H1 (cell line): ENCODE data around the gene TUBGCP2. TPM values are rescaled to one million over a fixed set of nuclear protein-coding genes. Genes with fewer than 3 reads are reported as not detected.

ENCODE experiments used
- CTCF ChIA-PET: fragments of 300-600 bp; sonication (Branson Sonifier 250); formaldehyde crosslinking; loops from one replicate; lab custom pipeline; 2021; ENCODE audit not compliant: partially characterized antibody; lab: Charles Lee
- POLR2A ChIA-PET: fragments of 300-600 bp; sonication (Branson Sonifier 250); formaldehyde crosslinking; loops from one replicate; lab custom pipeline; 2021; ENCODE audit warnings: inconsistent platforms; ENCODE audit not compliant: partially characterized antibody; lab: Charles Lee
- DNase-seq, 2 experiments: peaks; one replicate each; pipeline versions ENCODE4 v3.0.0 to v3.0.0-alpha.2; 2010 to 2022; ENCODE audit warnings: low spot score in 2 of 2, low read depth in 1 of 2, mixed read lengths in 1 of 2
- FAIRE-seq: peaks from 2 replicates; lab custom pipeline; 2011; peaks lifted over from hg19 to GRCh38; lab: Jason Lieb, UNC
- H2AFZ ChIP-seq: 2 replicates; pipeline ENCODE4 v1.8.1; 2012; ENCODE audit warnings: low read length, inconsistent platforms
- H2AK5ac ChIP-seq: 2 replicates; pipeline ENCODE4 v1.6.1; 2013; ENCODE audit warnings: low read depth, low read length
- H2BK120ac ChIP-seq: replicated peaks from 2 replicates; pipeline ENCODE3; 2013; ENCODE audit warnings: low read depth, low read length, inconsistent platforms
- H2BK12ac ChIP-seq: 2 replicates; pipeline ENCODE4 v1.6.1; 2013; ENCODE audit warnings: low read depth, low read length
- H2BK15ac ChIP-seq: 2 replicates; pipeline ENCODE4 v1.6.1; 2013; ENCODE audit warnings: low read length
- H2BK20ac ChIP-seq: 2 replicates; pipeline ENCODE4 v1.6.1; 2013; ENCODE audit warnings: low read length
- H2BK5ac ChIP-seq: 2 replicates; pipeline ENCODE4 v1.6.1; 2013; ENCODE audit warnings: low read depth, low read length
- H3K14ac ChIP-seq: 2 replicates; pipeline ENCODE4 v1.6.1; 2013; ENCODE audit warnings: inconsistent platforms; ENCODE audit not compliant: insufficient read length
- H3K18ac ChIP-seq: 2 replicates; pipeline ENCODE4 v1.6.1; 2013; ENCODE audit warnings: low read length; ENCODE audit errors: extremely low read depth
- H3K23ac ChIP-seq: 2 replicates; pipeline ENCODE4 v1.6.1; 2013; ENCODE audit warnings: inconsistent platforms; ENCODE audit not compliant: insufficient read length
- H3K23me2 ChIP-seq: 2 replicates; pipeline ENCODE4 v1.6.1; 2013; ENCODE audit warnings: low read depth, low read length
- H3K27ac ChIP-seq: 2 replicates; pipeline ENCODE4 v1.6.1; 2011; ENCODE audit warnings: low read depth, low read length, inconsistent platforms
- H3K27me3 ChIP-seq, 4 experiments: replicated peaks in 1 of 4; 1 replicate in 1 of 4; 2 replicates in 3 of 4; pipeline versions ENCODE4 v1.6.1 to v1.8.1; 2011 to 2013; ENCODE audit warnings: low read length in 3 of 4, mild to moderate bottlenecking in 3 of 4, inconsistent platforms in 2 of 4, mixed read lengths in 2 of 4, moderate library complexity in 1 of 4; ENCODE audit not compliant: control insufficient read depth in 3 of 4, insufficient read depth in 3 of 4; ENCODE audit errors: extremely low read depth in 1 of 4
- H3K36me3 ChIP-seq, 4 experiments: 2 replicates each; pipeline versions ENCODE4 v1.6.1 to v1.8.1; 2011 to 2013; ENCODE audit warnings: mild to moderate bottlenecking in 4 of 4, low read length in 3 of 4, moderate library complexity in 2 of 4, control low read depth in 1 of 4, inconsistent platforms in 1 of 4; ENCODE audit not compliant: insufficient read depth in 4 of 4, control insufficient read depth in 2 of 4
- H3K4ac ChIP-seq: replicated peaks from 2 replicates; pipeline ENCODE3; 2013; ENCODE audit warnings: low read length, low read depth, mixed read lengths, inconsistent platforms; ENCODE audit not compliant: insufficient read length
- H3K4me1 ChIP-seq, 4 experiments: replicated peaks in 1 of 4; 1 replicate in 1 of 4; 2 replicates in 3 of 4; pipeline versions ENCODE4 v1.6.1 to v1.8.1; 2011 to 2013; ENCODE audit warnings: low read length in 3 of 4, inconsistent platforms in 2 of 4, mixed read lengths in 1 of 4; ENCODE audit not compliant: insufficient read depth in 4 of 4, control insufficient read depth in 3 of 4
- H3K4me2 ChIP-seq, 2 experiments: 2 replicates each; pipeline versions ENCODE4 v1.6.1 to v1.8.1; 2011 to 2013; ENCODE audit warnings: low read depth in 2 of 2, low read length in 2 of 2, control low read depth in 1 of 2, inconsistent platforms in 1 of 2, mild to moderate bottlenecking in 1 of 2; ENCODE audit not compliant: insufficient read depth in 1 of 2
- H3K4me3 ChIP-seq, 4 experiments: fragments of 200-600, 300-600 bp in 1 of 4; sonication (generic), shearing (Covaris generic), sonication (Bioruptor Twin) in 1 of 4; 2 replicates each; pipeline versions ENCODE4 v1.5.1 to v1.8.1; 2011 to 2016; ENCODE audit warnings: low read length in 4 of 4, low read depth in 3 of 4, control low read depth in 2 of 4, inconsistent platforms in 2 of 4, mild to moderate bottlenecking in 2 of 4, mixed read lengths in 1 of 4, moderate library complexity in 1 of 4; ENCODE audit not compliant: insufficient read depth in 2 of 4; ENCODE audit errors: extremely low read depth in 1 of 4
- H3K56ac ChIP-seq: replicated peaks from 2 replicates; pipeline ENCODE3; 2013; ENCODE audit warnings: low read depth, mild to moderate bottlenecking, mixed read lengths, low read length, inconsistent platforms; ENCODE audit not compliant: insufficient read length
- H3K79me1 ChIP-seq: 2 replicates; pipeline ENCODE4 v1.6.1; 2013; ENCODE audit warnings: low read depth, low read length, control low read depth
- H3K79me2 ChIP-seq, 2 experiments: 2 replicates each; pipeline versions ENCODE4 v1.6.1 to v1.8.1; 2012 to 2013; ENCODE audit warnings: low read length in 2 of 2, mild to moderate bottlenecking in 2 of 2, inconsistent platforms in 1 of 2; ENCODE audit not compliant: insufficient read depth in 2 of 2, control insufficient read depth in 1 of 2
- H3K9ac ChIP-seq, 4 experiments: replicated peaks in 1 of 4; 1 replicate in 1 of 4; 2 replicates in 3 of 4; pipeline versions ENCODE4 v1.6.1 to v1.8.1; 2011 to 2013; ENCODE audit warnings: low read depth in 3 of 4, low read length in 3 of 4, control low read depth in 2 of 4, mild to moderate bottlenecking in 2 of 4, moderate library complexity in 2 of 4, inconsistent platforms in 1 of 4; ENCODE audit errors: extremely low read depth in 1 of 4
- H3K9me3 ChIP-seq, 2 experiments: 2 replicates each; pipeline versions ENCODE4 v1.6.1 to v1.8.1; 2012 to 2013; ENCODE audit warnings: mild to moderate bottlenecking in 2 of 2, moderate library complexity in 2 of 2, control low read depth in 1 of 2, inconsistent platforms in 1 of 2, low read depth in 1 of 2, low read length in 1 of 2, mixed read lengths in 1 of 2; ENCODE audit not compliant: insufficient read depth in 2 of 2
- H4K20me1 ChIP-seq, 2 experiments: replicated peaks in 1 of 2; 2 replicates each; pipeline versions ENCODE3 to v1.8.1; 2011 to 2013; ENCODE audit warnings: inconsistent platforms in 2 of 2, low read length in 2 of 2, mild to moderate bottlenecking in 1 of 2; ENCODE audit not compliant: insufficient read depth in 2 of 2, control insufficient read depth in 1 of 2
- H4K5ac ChIP-seq: 2 replicates; pipeline ENCODE4 v1.6.1; 2013; ENCODE audit warnings: low read length, low read depth, mixed read lengths, inconsistent platforms; ENCODE audit not compliant: insufficient read length
- H4K8ac ChIP-seq: 2 replicates; pipeline ENCODE4 v1.8.0; 2013; ENCODE audit warnings: mild to moderate bottlenecking, moderate library complexity, low read length, inconsistent platforms; ENCODE audit not compliant: insufficient read depth; ENCODE audit errors: extremely low read depth
- H4K91ac ChIP-seq: replicated peaks from 2 replicates; pipeline ENCODE3; 2013; ENCODE audit warnings: low read length, mixed read lengths, inconsistent platforms; ENCODE audit not compliant: insufficient read length
- ATF2 ChIP-seq: IDR thresholded peaks from 2 replicates; pipeline ENCODE4 v1.6.1; 2012; ENCODE audit warnings: low read length, inconsistent platforms
- BACH1 ChIP-seq: IDR thresholded peaks from 2 replicates; pipeline ENCODE4 v1.6.1; 2012; ENCODE audit warnings: low read length, improper control_type of control experiment
- CHD1 ChIP-seq: IDR thresholded peaks from 2 replicates; pipeline ENCODE4 v1.6.1; 2012; ENCODE audit warnings: low read depth, low read length, improper control_type of control experiment
- MAX ChIP-seq: IDR thresholded peaks from 2 replicates; pipeline ENCODE4 v1.6.1; 2012; ENCODE audit warnings: inconsistent platforms
- POLR2A ChIP-seq, 2 experiments: IDR thresholded peaks; 1 replicate in 1 of 2; 2 replicates in 1 of 2; pipeline ENCODE4 v1.6.1; 2011; ENCODE audit warnings: low read depth in 2 of 2, low read length in 2 of 2, mild to moderate bottlenecking in 2 of 2; ENCODE audit errors: control extremely low read depth in 1 of 2
- RAD21 ChIP-seq, 2 experiments: IDR thresholded peaks in 1 of 2; conservative IDR thresholded peaks in 1 of 2; 2 replicates each; pipeline ENCODE4 v1.6.1; 2011; ENCODE audit warnings: low read depth in 2 of 2, low read length in 2 of 2, improper control_type of control experiment in 1 of 2, inconsistent platforms in 1 of 2, mild to moderate bottlenecking in 1 of 2, moderate library complexity in 1 of 2
- SRF ChIP-seq: IDR thresholded peaks from 2 replicates; pipeline ENCODE4 v1.6.1; 2011; ENCODE audit warnings: mild to moderate bottlenecking, low read depth, low read length, moderate library complexity
- TAF1 ChIP-seq: IDR thresholded peaks from 2 replicates; pipeline ENCODE4 v1.6.1; 2011; ENCODE audit warnings: mild to moderate bottlenecking, low read depth, low read length
- TAF7 ChIP-seq: optimal IDR thresholded peaks from 2 replicates; pipeline ENCODE3; 2011; ENCODE audit warnings: low read depth, mild to moderate bottlenecking, inconsistent platforms, low read length, moderate library complexity, borderline replicate concordance
- USF2 ChIP-seq: IDR thresholded peaks from 2 replicates; pipeline ENCODE4 v1.6.1; 2011; ENCODE audit warnings: low read length, improper control_type of control experiment
- WGBS, 2 experiments: shearing (Covaris generic) in 1 of 2; methylation state at CpG; one replicate each; pipeline versions ENCODE4 v1.1.6 to v1.1.7; 2013 to 2015; ENCODE audit warnings: low lambda C conversion rate in 2 of 2, mixed read lengths in 2 of 2, inconsistent platforms in 1 of 2, low coverage in 1 of 2, missing lambda C conversion rate in 1 of 2; ENCODE audit not compliant: insufficient replicate concordance in 2 of 2, insufficient coverage in 1 of 2, insufficient read length in 1 of 2; ENCODE audit errors: extremely low coverage in 1 of 2, missing lambda C conversion rate in 1 of 2; 5-methylcytosine and 5-hydroxymethylcytosine counted together
- polyA plus RNA-seq, 7 experiments: library from polyadenylated mRNA; depleted of rRNA in 3 of 7; stranded (reverse) in 5 of 7; unstranded in 2 of 7; fragments of >200 nt in 5 of 7; fragments of 200-250 nt in 2 of 7; gene quantifications; 1 replicate in 5 of 7; 2 replicates in 1 of 7; 4 replicates in 1 of 7; pipeline versions ENCODE4 v1.2.1 to v1.2.3, GENCODE V29; 2011 to 2013; ENCODE audit warnings: missing spikeins in 2 of 7, mixed read lengths in 2 of 7
- total RNA-seq: library from RNA; stranded (reverse); fragmentation: NEBNext Ultra II Directional; extraction: Animal tissue kit (Norgen Biotek cat#: 25700); gene quantifications from 2 replicates; pipeline ENCODE4 v1.2.1, GENCODE V29; 2021

The TUBGCP2 gene
- total and polyA plus RNA-seq, 2 of the 8 experiments (the other 6 are each of a cell fraction or from before 2014, with no cell fraction given) = 34.9 to 51.9 TPM

GRCh38 chr10:133253361-133253955, 55.2 kb downstream of the TUBGCP2 start:
- Histone ChIP-seq H3K56ac (no peak overlapping the region), H3K23me2 (0 out of 2 replicates have a peak, but pooled peaks cover 1% of the 10 kb centered on the region), H4K8ac (no peak overlapping the region), H3K18ac (no peak overlapping the region), H3K4me1 (peaks cover 0 to 8% (median 5%) of the 10 kb centered on the region in 4 experiments; a peak in 5 of 7 replicates), H2BK120ac (no peak overlapping the region), H4K5ac (no peak overlapping the region), H2BK5ac (no peak overlapping the region), H4K91ac (no peak overlapping the region), H3K79me2 (no peaks in the 10 kb centered on the region), H3K14ac (no peak overlapping the region), H2BK12ac (no peak overlapping the region), H3K9me3 (no peaks in the 10 kb centered on the region), H3K27ac (no peak overlapping the region), H3K4me2 (no peak overlapping the region), H3K4ac (no peak overlapping the region), H3K9ac (no peak overlapping the region), H3K79me1 (0 out of 2 replicates have a peak, but pooled peaks cover 2% of the 10 kb centered on the region), H2AFZ (no peak overlapping the region), H4K20me1 (peaks cover 0 to 5% of the 10 kb centered on the region in 2 experiments)
- CTCF ChIA-PET = interaction anchor here (1.0 to 1.3 kb wide), 2 partner anchors 13 to 16 kb away, joined by 3 to 4 read pairs; no protein-coding TSS in a partner anchor
- no peak for DNase-seq
- POLR2A ChIA-PET = no interaction called here
- no peak for TF ChIP-seq BACH1
- no peak for TF ChIP-seq POLR2A (IDR thresholded peaks at IDR 0.05; ENCODE audit: control extremely low read depth in 1 of 2, low read depth in 2 of 2, low read length in 2 of 2)
- TF ChIP-seq CHD1 = no peak
- TF ChIP-seq SRF = no peak
- no peak for TF ChIP-seq MAX
- TF ChIP-seq USF2 = no peak
- no peak for TF ChIP-seq RAD21 (IDR thresholded peaks at IDR 0.05 in 1 of 2, conservative IDR thresholded peaks at IDR 0.05 in 1 of 2; ENCODE audit: low read depth in 2 of 2, low read length in 2 of 2)
- TF ChIP-seq TAF1 = no peak
- TF ChIP-seq TAF7 = no peak
- TF ChIP-seq ATF2 = no peak
- TF ChIP-seq, all 59 proteins: peak for 0
- H2BK20ac ChIP-seq = no peak overlapping the region
- no peaks in the 10 kb centered on the region; a peak in 2 of 7 replicates for H3K27me3 ChIP-seq
- 91% methylated on average over 21 of the region's 22 CpGs; no CpG with 5 or more reads in 1 of the 2 experiments for WGBS, 2 experiments
- H3K4me3 ChIP-seq = no peak overlapping the region
- H2AK5ac ChIP-seq = no peak overlapping the region
- H3K36me3 ChIP-seq = no peaks in the 10 kb centered on the region
- no peak overlapping the region for H2BK15ac ChIP-seq
- no peak for FAIRE-seq
- no peak overlapping the region for H3K23ac ChIP-seq
